RWPE2 (cell line): ENCODE results near the gene PRR36.

Experiments used
- ATAC-seq: fragments of 200-7000 bp; cut with Tn5 transposase; 3 replicates; pipeline ENCODE4 v1.9.1; 2021; ENCODE audit warnings: low read depth
- DNase-seq: peaks from one replicate; pipeline ENCODE4 v3.0.0-alpha.2; 2020; ENCODE audit warnings: low spot score
- H3K27ac ChIP-seq: fragments of 450-650 bp; 2 replicates; pipeline ENCODE4 v1.5.1; 2017; ENCODE audit warnings: mild to moderate bottlenecking; ENCODE audit not compliant: poor library complexity, severe bottlenecking
- H3K27me3 ChIP-seq: fragments of 250-450 bp; sonication (Bioruptor Pico); 2 replicates; pipeline ENCODE4 v1.5.1; 2021; ENCODE audit warnings: mild to moderate bottlenecking, moderate library complexity; ENCODE audit not compliant: insufficient read depth, poor library complexity, severe bottlenecking
- H3K36me3 ChIP-seq: fragments of 250-450 bp; sonication (Bioruptor Pico); 2 replicates; pipeline ENCODE4 v1.5.1; 2020; ENCODE audit warnings: low read depth, mild to moderate bottlenecking, moderate library complexity
- H3K4me1 ChIP-seq: fragments of 250-450 bp; sonication (Bioruptor Pico); 2 replicates; pipeline ENCODE4 v1.5.1; 2021; ENCODE audit warnings: mild to moderate bottlenecking, moderate library complexity; ENCODE audit not compliant: insufficient read depth, poor library complexity, severe bottlenecking
- H3K4me3 ChIP-seq: fragments of 250-450 bp; sonication (Bioruptor Pico); 2 replicates; pipeline ENCODE4 v1.5.1; 2021; ENCODE audit warnings: mild to moderate bottlenecking, moderate library complexity; ENCODE audit not compliant: severe bottlenecking
- H3K9me3 ChIP-seq: fragments of 250-450 bp; sonication (Bioruptor Pico); 2 replicates; pipeline ENCODE4 v1.5.1; 2021; ENCODE audit warnings: mild to moderate bottlenecking, moderate library complexity; ENCODE audit not compliant: severe bottlenecking
- CTCF ChIP-seq: fragments of 450-650 bp; IDR thresholded peaks from one replicate; pipeline ENCODE4 v1.5.1; 2017; ENCODE audit warnings: mild to moderate bottlenecking, moderate library complexity; ENCODE audit not compliant: poor library complexity, severe bottlenecking

Gene PRR36

GRCh38 chr19:7921302-7921966, 47.2 kb upstream of the PRR36 start:
- peak overlapping the region; percentile 57 for H3K27ac ChIP-seq
- H3K36me3 ChIP-seq, result no peaks in the 10 kb centered on the region
- no peak for TF ChIP-seq CTCF
- H3K4me3 ChIP-seq, result peak overlapping the region; percentile 20
- no peak for DNase-seq
- no peak for ATAC-seq
- no peaks in the 10 kb centered on the region for H3K4me1 ChIP-seq
- no peaks in the 10 kb centered on the region for H3K9me3 ChIP-seq
- H3K27me3 ChIP-seq, result no peaks in the 10 kb centered on the region

DNA sequence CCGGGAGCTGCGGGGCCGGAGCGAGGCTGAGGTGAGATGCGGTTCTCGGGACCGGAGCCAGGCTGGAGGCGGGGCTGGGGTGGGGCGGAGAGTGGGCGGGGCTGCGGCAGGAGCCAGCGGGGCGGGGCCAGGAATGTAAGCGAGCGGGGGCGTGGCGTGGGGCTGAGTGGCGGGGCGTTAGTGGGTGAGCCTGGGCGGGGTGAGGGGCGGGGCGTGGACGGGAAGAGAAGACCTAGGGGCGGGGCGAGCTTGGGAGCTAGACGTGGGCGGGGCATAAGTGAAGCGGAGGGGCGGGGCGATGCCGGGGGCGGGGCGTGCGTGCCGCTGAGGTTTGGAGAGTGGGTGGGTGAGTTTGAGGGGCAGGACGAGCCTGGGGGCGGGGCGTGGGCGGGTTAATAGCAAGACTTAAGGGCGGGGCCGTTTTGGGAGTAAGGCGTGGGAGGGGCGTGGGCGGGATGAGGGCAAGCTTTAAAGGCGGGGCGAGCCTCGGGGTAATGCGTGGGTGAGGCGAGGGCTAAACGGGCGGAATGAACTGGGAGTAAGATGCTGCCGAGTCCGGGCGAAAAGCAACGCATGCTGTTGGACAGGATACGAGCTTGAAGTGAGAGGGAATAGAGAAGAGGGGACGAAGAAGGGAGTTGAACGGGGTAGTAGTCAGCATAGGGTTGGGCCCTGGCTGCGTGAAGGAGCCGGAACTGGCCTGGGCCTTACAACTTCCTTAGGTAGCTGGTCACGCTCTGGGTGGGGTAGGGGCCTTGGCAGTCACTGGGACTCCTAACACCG, 46.5 kb upstream of the PRR36 start:
- peak overlapping the region; percentile 57 for H3K27ac ChIP-seq

GRCh38 chr19:7919610-7920518, 45.7 kb upstream of the PRR36 start, which contains the start of gene SNAPC2:
Gene SNAPC2 (plus strand): TSS chr19:7920338. CDS start chr19:7920367, 29 bp downstream.
- H3K27me3 ChIP-seq, result peaks cover 7% of the 10 kb centered on the region
- H3K4me3 ChIP-seq, result peak within 1 kb of the TSS; percentile 75
- no peaks in the 10 kb centered on the region for H3K36me3 ChIP-seq
- no peak for TF ChIP-seq CTCF
- H3K9me3 ChIP-seq, result no peaks in the 10 kb centered on the region
- H3K4me1 ChIP-seq, result no peaks in the 10 kb centered on the region
- ATAC-seq, result peak; percentile 44
- peak within 1 kb of the TSS; percentile 57 for H3K27ac ChIP-seq
- peak; percentile 93 for DNase-seq

More for the DNA sequence above, 46.5 kb upstream of the PRR36 start:
- ATAC-seq, result peak; percentile 33
- DNase-seq, result peak; percentile 99
- Histone ChIP-seq H3K36me3 (no peaks in the 10 kb centered on the region), H3K27me3 (peaks cover 3% of the 10 kb centered on the region), H3K9me3 (no peaks in the 10 kb centered on the region), H3K4me1 (no peaks in the 10 kb centered on the region), H3K4me3 (peak overlapping the region; percentile 75)
- TF ChIP-seq CTCF, result no peak

- TF ChIP-seq CTCF, result no peak
- H3K27ac ChIP-seq, result peak overlapping the region; percentile 57
- H3K36me3 ChIP-seq, result no peaks in the 10 kb centered on the region
- no peak for ATAC-seq
- no peak for DNase-seq
- H3K27me3 ChIP-seq, result peaks cover 7% of the 10 kb centered on the region
- no peaks in the 10 kb centered on the region for H3K4me1 ChIP-seq
- no peaks in the 10 kb centered on the region for H3K9me3 ChIP-seq
- H3K4me3 ChIP-seq, result no peak overlapping the region
Measured at GRCh38 chr19:7918615-7919421, 44.6 kb upstream of the PRR36 start.
